ENCODE data around the gene HOXD8.
A peak's percentile ranks its signal among the peaks of the same experiment; 100 is the strongest.

Gene HOXD8

DNA sequence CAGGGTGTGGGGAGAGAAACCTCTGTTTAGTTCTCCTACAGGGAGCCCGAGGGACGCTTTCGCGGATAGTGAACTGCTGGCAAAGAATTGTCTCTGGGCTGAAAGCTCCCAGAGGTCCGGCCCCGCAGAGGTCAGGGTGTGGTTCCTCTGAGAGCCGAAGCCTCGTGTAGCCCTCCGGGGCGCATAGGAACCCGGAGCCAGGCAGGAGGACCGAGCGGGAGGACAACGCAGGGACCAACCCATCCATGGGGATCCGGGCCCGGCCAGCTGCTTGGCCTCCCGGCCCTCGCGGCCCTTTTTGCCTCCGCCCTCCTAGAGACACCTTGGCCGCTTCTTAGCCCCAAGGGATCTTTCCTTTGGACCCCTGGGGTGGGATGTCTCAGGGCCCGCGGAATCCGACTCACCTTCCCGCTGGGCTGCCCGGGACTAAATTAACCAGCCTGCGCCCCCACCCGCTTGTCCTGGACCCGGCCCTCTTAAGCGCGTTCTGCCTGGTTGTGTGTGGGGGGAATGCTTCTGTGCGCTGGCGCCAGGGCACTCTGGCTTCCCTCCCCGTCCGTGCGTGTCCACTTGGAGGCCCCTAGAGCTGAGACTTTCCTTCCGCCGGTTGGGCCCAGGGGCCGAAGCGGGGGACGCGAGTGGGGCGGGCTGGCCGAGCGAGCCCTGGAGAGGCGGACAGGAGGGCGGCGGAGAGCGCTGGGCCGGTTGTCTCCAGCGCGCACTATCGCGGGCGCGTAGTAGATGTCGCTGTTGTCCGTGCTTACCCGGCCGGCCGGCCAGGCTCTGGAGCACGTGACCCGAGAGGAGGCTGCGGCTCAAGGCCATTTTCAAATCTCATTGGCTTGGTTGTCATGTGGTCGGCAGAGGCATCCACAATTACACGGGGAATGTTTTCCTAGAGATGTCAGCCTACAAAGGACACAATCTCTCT is 13.4 kb upstream of the HOXD8 start, which contains the start of gene HOXD10:
HOXD10 (plus strand) TSS at position 896 of the 931 bp plus-strand sequence. CDS start 56 bp downstream, outside the sequence.
- H3K4me3 ChIP-seq (ENCODE audit: low read length): no peak within 1 kb of the TSS
- H3K9me3 ChIP-seq (ENCODE audit: control insufficient read depth, low read depth, low read length): peaks cover 13% of the 10 kb centered on the region
- no peak within 1 kb of the TSS for H3K27ac ChIP-seq (ENCODE audit: low read length)
- H3K9ac ChIP-seq (ENCODE audit: low read length): no peak within 1 kb of the TSS
- H3K36me3 ChIP-seq (ENCODE audit: control insufficient read depth, low read depth, low read length): no peaks in the 10 kb centered on the region
- H3K27me3 ChIP-seq (ENCODE audit: control insufficient read depth, insufficient read depth, low read length): peaks cover 100% of the 10 kb centered on the region
- H3K4me1 ChIP-seq (ENCODE audit: control insufficient read depth, low read depth, low read length): peaks cover 2% of the 10 kb centered on the region

DNA sequence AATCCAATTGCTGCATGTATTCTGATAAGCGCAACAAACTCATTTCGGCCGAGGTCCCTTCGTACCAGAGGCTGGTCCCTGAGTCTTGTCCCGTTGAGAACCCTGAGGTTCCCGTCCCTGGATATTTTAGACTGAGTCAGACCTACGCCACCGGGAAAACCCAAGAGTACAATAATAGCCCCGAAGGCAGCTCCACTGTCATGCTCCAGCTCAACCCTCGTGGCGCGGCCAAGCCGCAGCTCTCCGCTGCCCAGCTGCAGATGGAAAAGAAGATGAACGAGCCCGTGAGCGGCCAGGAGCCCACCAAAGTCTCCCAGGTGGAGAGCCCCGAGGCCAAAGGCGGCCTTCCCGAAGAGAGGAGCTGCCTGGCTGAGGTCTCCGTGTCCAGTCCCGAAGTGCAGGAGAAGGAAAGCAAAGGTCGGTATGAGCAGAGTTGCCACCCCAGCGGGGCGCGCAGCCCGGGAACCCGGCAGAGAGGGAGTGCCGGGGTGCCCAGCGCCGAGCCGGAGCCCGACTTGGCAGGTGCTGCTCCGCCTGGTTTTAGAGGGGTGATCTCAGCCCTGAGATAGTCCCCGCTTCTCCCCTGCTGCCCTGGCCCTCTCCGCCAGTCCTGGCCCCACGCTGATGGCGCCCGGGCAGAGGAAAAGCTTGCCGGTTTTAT is 12.2 kb upstream of the HOXD8 start:
- Histone ChIP-seq H3K9ac (ENCODE audit: low read length) (no peak overlapping the region), H3K4me1 (ENCODE audit: control insufficient read depth, low read depth, low read length) (peaks cover 5% of the 10 kb centered on the region), H3K9me3 (ENCODE audit: control insufficient read depth, low read depth, low read length) (peaks cover 13% of the 10 kb centered on the region), H3K36me3 (ENCODE audit: control insufficient read depth, low read depth, low read length) (no peaks in the 10 kb centered on the region), H3K4me3 (ENCODE audit: low read length) (no peak overlapping the region), H3K27ac (ENCODE audit: low read length) (no peak overlapping the region), H3K27me3 (ENCODE audit: control insufficient read depth, insufficient read depth, low read length) (peaks cover 100% of the 10 kb centered on the region)

DNA sequence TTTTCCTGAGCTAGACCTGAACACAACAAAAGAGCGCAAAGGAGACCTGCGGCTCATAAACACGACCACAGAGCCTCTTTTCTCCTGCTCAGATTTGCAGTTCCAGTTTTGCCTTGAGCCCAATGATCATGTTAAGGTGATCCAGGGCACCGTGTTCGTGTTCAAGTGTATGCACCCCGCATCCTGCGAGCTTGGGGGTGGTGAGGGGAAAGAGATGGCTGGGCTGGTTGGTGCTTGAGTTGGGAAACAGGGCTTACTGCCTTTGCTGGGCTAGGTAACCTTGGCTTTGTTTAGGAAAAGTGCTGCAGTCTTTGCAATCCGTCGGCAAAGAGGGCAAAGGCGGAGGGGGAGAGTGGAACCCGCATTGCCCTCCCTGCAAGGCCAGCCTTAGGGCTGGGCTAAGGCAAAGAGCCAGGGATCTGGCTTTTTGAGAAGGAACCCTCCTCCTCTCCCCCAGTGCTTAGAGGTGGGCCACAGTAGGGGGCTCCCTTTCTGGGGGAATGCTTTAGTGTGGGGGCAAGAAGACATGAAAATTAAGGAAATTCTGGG is 11.6 kb upstream of the HOXD8 start:
- H3K4me1 ChIP-seq (ENCODE audit: control insufficient read depth, low read depth, low read length): peaks cover 5% of the 10 kb centered on the region
- peaks cover 13% of the 10 kb centered on the region for H3K9me3 ChIP-seq (ENCODE audit: control insufficient read depth, low read depth, low read length)
- H3K4me3 ChIP-seq (ENCODE audit: low read length): no peak overlapping the region
- H3K9ac ChIP-seq (ENCODE audit: low read length): no peak overlapping the region
- H3K27ac ChIP-seq (ENCODE audit: low read length): no peak overlapping the region
- H3K36me3 ChIP-seq (ENCODE audit: control insufficient read depth, low read depth, low read length): no peaks in the 10 kb centered on the region
- H3K27me3 ChIP-seq (ENCODE audit: control insufficient read depth, insufficient read depth, low read length): peaks cover 100% of the 10 kb centered on the region

DNA sequence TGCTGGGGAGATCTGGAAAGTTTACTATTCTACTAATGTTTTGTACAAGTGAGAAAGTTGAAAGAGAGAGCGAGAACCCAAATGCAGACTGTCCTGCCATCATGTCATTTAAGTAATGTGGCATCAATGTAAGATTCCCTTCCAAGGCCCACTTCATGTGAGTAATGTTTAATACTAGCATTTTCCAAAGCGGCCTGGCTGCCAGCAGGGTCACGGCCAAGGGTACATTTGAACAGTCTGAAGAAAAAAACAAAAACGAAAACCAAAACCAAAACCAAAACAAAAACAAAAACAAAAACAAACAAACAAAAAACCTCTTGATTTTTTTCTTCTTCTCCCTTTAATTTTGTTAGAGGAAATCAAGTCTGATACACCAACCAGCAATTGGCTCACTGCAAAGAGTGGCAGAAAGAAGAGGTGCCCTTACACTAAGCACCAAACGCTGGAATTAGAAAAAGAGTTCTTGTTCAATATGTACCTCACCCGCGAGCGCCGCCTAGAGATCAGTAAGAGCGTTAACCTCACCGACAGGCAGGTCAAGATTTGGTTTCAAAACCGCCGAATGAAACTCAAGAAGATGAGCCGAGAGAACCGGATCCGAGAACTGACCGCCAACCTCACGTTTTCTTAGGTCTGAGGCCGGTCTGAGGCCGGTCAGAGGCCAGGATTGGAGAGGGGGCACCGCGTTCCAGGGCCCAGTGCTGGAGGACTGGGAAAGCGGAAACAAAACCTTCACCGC is 10.7 kb upstream of the HOXD8 start:
- no peak overlapping the region for H3K4me3 ChIP-seq (ENCODE audit: low read length)
- no peak overlapping the region for H3K27ac ChIP-seq (ENCODE audit: low read length)
- no peaks in the 10 kb centered on the region for H3K36me3 ChIP-seq (ENCODE audit: control insufficient read depth, low read depth, low read length)
- H3K9ac ChIP-seq (ENCODE audit: low read length): no peak overlapping the region
- H3K4me1 ChIP-seq (ENCODE audit: control insufficient read depth, low read depth, low read length): peaks cover 5% of the 10 kb centered on the region
- peaks cover 100% of the 10 kb centered on the region for H3K27me3 ChIP-seq (ENCODE audit: control insufficient read depth, insufficient read depth, low read length)
- H3K9me3 ChIP-seq (ENCODE audit: control insufficient read depth, low read depth, low read length): peaks cover 13% of the 10 kb centered on the region

DNA sequence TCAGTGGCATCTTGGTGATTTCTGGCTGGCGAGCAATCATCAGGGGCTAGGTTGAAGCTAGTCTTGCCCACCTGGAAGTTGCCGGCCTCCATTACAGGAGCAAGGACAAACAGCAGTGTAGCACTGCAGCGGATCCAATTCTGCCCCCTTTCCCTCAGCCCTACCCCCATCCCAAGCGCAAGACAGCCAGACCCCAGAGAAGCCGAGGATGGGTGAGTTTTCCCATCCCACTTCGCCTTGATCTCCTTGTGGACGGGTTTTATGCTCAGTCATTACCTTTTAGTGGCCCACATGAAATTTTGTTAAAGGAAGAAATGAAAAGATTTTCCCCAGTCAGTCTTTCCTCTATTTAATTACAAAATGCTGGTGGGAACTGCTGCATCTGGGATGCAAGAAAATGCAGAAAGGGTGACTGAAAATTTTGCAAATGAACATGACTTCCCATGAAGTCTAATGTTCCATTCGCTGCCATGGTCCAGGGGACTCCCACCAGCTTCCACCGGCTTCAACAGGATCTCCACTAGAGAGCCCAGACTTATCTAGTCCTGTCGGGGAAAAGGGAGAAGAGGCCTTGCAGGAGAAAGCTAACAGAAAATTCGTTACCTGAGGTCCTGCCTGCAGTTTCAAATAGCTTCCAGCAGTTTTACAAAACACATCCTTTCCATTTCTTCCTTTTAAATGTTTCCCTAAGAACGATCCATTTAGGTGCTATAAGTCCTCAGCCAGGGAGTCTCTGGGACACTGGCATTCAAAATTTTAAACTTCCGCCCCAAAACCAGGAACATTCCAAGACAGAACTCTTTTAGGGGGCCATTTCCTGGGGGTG is 8.9 kb upstream of the HOXD8 start:
- H3K9me3 ChIP-seq (ENCODE audit: control insufficient read depth, low read depth, low read length): peaks cover 13% of the 10 kb centered on the region
- H3K27me3 ChIP-seq (ENCODE audit: control insufficient read depth, insufficient read depth, low read length): peaks cover 100% of the 10 kb centered on the region
- H3K36me3 ChIP-seq (ENCODE audit: control insufficient read depth, low read depth, low read length): no peaks in the 10 kb centered on the region
- peaks cover 5% of the 10 kb centered on the region for H3K4me1 ChIP-seq (ENCODE audit: control insufficient read depth, low read depth, low read length)
- H3K9ac ChIP-seq (ENCODE audit: low read length): no peak overlapping the region
- no peak overlapping the region for H3K27ac ChIP-seq (ENCODE audit: low read length)
- H3K4me3 ChIP-seq (ENCODE audit: low read length): no peak overlapping the region

DNA sequence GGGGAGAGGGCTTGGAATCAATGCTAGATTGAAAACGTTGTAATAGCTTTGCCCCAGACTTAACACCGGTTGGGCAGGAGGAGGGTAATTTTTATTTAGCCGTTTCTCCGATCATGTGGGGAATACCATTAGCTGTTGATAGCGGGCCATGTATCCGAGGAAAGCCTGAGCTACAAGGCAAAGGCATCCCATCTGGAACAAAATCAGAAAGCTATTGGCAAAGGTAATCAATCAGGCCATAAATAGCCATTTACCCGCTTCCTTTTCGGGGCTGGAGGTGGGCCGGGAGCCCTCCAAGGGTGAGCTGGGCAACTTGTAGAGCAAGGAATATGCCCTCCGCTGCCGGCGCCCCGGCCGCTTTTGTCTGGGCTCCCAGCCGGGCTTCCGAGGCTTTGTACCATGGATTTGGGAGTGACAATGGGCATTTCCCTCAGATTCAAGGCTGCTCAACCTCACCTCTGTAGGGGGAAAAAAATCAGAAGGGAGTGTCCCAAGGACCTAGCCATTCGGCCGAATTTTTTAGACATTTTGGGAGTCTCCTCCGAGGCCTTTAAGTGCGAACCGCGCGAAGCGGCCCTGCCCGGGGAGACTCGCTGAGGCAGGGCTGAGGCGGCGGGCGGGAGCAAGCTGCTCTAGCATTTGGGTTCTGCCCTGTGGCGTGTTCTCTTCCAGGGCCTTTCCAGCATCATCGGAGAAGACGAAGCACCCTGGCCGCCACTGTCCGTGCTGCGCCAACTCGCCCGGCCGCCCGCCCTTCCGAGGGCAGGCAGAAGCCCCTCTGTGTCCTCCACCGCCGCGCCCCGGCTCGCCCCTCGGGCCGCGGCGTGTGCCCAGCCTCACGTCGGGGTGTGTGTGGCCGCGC is 8.1 kb upstream of the HOXD8 start:
- H3K4me3 ChIP-seq (ENCODE audit: low read length): no peak overlapping the region
- H3K9me3 ChIP-seq (ENCODE audit: control insufficient read depth, low read depth, low read length): peaks cover 13% of the 10 kb centered on the region
- H3K36me3 ChIP-seq (ENCODE audit: control insufficient read depth, low read depth, low read length): no peaks in the 10 kb centered on the region
- peaks cover 5% of the 10 kb centered on the region for H3K4me1 ChIP-seq (ENCODE audit: control insufficient read depth, low read depth, low read length)
- no peak overlapping the region for H3K27ac ChIP-seq (ENCODE audit: low read length)
- H3K9ac ChIP-seq (ENCODE audit: low read length): no peak overlapping the region
- H3K27me3 ChIP-seq (ENCODE audit: control insufficient read depth, insufficient read depth, low read length): peaks cover 100% of the 10 kb centered on the region

DNA sequence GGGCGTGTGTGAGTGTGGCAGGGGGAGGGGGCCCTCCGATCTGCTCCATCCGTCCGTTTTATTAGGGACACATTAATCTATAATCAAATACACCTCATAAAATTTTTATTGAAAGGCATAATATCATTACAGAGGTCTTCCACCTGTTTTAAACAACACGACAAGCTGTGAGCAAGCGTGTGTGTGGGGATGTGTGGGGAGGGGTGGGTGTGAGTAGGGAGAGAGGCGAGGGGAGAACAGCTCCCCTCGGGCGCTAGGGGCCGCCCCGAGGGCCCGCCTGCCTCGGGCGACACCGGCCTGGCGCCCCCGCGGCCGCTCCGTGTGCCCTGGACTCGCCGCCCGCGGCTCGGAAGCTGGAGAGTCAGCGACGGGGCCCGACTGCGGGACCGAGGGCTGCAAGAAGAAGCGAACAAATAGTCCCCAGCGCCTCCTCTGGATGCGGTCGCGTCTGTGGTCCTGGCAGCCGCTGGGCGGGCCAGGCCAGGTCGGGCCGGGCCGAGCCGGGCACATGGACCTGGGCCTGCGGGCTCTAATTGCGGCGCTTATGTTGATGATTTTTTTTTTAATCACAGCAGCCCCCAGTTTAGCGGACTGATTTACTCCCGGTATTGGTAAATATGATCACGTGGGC is 7.3 kb upstream of the HOXD8 start:
- Histone ChIP-seq H3K4me1 (ENCODE audit: control insufficient read depth, low read depth, low read length) (peaks cover 5% of the 10 kb centered on the region), H3K4me3 (ENCODE audit: low read length) (peak overlapping the region; percentile 24), H3K36me3 (ENCODE audit: control insufficient read depth, low read depth, low read length) (no peaks in the 10 kb centered on the region), H3K9me3 (ENCODE audit: control insufficient read depth, low read depth, low read length) (peaks cover 8% of the 10 kb centered on the region), H3K27ac (ENCODE audit: low read length) (no peak overlapping the region), H3K27me3 (ENCODE audit: control insufficient read depth, insufficient read depth, low read length) (peaks cover 100% of the 10 kb centered on the region), H3K9ac (ENCODE audit: low read length) (no peak overlapping the region)

DNA sequence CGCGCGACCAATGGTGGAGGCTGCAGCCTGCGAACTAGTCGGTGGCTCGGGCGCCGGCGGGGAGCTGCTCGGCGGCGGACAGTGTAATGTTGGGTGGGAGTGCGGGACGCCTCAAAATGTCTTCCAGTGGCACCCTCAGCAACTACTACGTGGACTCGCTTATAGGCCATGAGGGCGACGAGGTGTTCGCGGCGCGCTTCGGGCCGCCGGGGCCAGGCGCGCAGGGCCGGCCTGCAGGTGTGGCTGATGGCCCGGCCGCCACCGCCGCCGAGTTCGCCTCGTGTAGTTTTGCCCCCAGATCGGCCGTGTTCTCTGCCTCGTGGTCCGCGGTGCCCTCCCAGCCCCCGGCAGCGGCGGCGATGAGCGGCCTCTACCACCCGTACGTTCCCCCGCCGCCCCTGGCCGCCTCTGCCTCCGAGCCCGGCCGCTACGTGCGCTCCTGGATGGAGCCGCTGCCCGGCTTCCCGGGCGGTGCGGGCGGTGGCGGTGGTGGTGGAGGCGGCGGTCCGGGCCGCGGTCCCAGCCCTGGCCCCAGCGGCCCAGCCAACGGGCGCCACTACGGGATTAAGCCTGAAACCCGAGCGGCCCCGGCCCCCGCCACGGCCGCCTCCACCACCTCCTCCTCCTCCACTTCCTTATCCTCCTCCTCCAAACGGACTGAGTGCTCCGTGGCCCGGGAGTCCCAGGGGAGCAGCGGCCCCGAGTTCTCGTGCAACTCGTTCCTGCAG is 6.7 kb upstream of the HOXD8 start, which contains the start of gene HOXD9:
HOXD9 (plus strand) TSS at position 37 of the 728 bp plus-strand sequence; CDS start at position 87, 50 bp downstream.
- peaks cover 100% of the 10 kb centered on the region for H3K27me3 ChIP-seq (ENCODE audit: control insufficient read depth, insufficient read depth, low read length)
- H3K9me3 ChIP-seq (ENCODE audit: control insufficient read depth, low read depth, low read length): peaks cover 8% of the 10 kb centered on the region
- no peak within 1 kb of the TSS for H3K27ac ChIP-seq (ENCODE audit: low read length)
- peak within 1 kb of the TSS; percentile 24 for H3K4me3 ChIP-seq (ENCODE audit: low read length)
- no peak within 1 kb of the TSS for H3K9ac ChIP-seq (ENCODE audit: low read length)
- no peaks in the 10 kb centered on the region for H3K36me3 ChIP-seq (ENCODE audit: control insufficient read depth, low read depth, low read length)
- peaks cover 5% of the 10 kb centered on the region for H3K4me1 ChIP-seq (ENCODE audit: control insufficient read depth, low read depth, low read length)

DNA sequence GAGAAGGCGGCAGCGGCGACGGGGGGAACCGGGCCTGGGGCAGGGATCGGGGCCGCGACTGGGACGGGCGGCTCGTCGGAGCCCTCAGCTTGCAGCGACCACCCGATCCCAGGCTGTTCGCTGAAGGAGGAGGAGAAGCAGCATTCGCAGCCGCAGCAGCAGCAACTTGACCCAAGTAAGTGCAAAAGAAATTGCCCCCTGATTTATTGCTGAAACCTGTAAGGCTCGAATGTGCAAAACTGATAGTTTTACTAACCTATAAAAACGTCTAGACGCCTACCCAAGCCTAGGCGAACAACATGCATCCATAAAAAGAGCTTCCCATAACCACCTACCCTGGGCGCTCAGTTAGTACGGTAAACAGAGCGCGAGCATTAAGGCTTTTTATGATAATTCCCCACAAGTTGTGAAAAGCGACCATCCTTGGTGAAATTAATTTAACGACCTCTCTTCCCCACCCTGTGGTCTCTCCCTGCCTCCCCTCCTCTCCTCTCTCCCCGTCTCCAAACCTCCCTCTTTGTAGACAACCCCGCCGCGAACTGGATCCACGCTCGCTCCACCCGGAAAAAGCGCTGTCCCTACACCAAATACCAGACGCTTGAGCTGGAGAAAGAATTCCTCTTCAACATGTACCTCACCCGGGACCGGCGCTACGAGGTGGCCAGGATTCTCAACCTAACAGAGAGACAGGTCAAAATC is 5.9 kb upstream of the HOXD8 start:
- no peaks in the 10 kb centered on the region for H3K36me3 ChIP-seq (ENCODE audit: control insufficient read depth, low read depth, low read length)

More for the DNA sequence above, 5.9 kb upstream of the HOXD8 start:
- H3K27ac ChIP-seq (ENCODE audit: low read length): no peak overlapping the region
- no peak overlapping the region for H3K4me3 ChIP-seq (ENCODE audit: low read length)
- peaks cover 8% of the 10 kb centered on the region for H3K9me3 ChIP-seq (ENCODE audit: control insufficient read depth, low read depth, low read length)
- peaks cover 100% of the 10 kb centered on the region for H3K27me3 ChIP-seq (ENCODE audit: control insufficient read depth, insufficient read depth, low read length)
- no peak overlapping the region for H3K9ac ChIP-seq (ENCODE audit: low read length)
- H3K4me1 ChIP-seq (ENCODE audit: control insufficient read depth, low read depth, low read length): peaks cover 8% of the 10 kb centered on the region

Measured in iPS-18a (cell line).